Measurements from ENCODE around the gene CHKB.

CHKB gene

DNA sequence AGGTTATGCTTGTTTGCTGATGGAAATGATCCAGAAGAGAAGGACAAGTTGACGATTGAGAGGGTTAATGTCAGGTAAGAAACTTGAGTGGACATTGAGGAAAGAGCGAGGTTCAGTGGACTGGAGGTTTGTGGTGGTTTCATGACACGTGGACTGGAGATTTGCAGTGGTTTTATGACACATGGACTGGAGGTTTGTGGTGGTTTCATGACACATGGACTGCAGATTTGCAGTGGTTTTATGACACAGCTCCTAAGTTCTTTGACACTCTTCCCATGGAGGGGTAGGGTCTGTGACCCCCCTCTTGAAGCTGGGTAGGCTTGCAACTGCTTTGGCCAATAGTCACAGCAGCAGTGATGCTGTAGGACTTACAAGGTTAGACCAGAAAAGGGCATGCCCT lies 12.5 kb upstream of the CHKB start:
- DNase-seq = no peak

DNA sequence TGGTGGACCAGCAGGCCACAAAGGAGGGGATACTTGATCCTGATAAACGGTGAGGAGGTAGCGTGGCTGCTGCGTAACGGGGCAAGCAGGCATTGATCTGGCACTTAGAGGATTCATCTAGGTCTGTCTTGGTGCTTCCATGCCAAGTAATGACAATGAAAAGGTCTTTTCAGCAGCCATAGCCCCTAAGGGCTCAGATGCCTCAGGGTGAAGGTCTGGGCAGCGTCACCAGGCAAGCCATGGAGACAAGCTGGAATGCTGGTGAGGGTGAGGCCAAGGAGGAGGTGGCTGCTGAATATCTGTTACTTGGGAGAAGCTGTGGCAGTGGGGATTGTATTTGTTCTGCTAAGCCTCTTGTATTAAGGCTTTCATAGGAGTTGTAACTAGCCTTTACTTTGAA lies 4.8 kb upstream of the CHKB start:
- no peak for DNase-seq

DNA sequence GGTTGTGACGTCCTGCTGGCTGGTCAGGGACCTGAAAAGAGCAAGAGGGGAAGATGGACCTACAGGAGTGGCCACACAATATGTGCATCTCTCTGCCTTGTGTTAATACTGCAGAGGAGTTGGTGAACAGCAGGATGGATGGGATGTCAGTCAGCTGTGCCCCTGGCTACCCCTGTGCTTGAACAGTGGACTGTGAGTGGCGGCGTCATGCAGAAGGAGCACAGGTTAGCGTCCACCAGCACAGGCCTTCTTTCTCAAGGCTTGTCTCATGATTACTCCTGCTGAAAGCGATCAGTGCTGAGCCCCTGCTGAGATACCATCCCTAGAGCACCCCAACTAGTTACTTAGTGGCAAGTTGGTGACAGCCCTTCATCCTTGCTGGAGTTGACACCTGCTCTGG lies 3.8 kb upstream of the CHKB start:
- DNase-seq = no peak

DNA sequence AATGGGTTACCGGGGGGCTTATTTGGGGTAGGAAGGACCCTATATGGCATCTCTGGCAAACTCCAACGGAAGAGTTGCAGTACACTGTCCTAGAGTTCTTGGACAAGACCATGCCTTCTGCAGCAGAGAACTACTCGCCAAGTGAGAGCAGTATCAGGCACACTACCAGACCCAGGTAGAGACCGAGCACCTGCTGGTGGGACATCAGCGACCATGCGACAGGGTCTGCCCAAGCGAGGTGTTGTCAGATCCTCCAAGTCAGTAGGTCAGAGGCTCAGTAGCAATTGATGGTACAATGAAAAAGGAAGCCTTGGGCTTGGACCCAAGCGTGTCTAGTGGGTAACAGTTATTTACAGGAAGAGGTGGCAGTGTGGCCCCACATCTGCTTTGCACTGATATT lies 3.1 kb upstream of the CHKB start:
- no peak for DNase-seq

DNA sequence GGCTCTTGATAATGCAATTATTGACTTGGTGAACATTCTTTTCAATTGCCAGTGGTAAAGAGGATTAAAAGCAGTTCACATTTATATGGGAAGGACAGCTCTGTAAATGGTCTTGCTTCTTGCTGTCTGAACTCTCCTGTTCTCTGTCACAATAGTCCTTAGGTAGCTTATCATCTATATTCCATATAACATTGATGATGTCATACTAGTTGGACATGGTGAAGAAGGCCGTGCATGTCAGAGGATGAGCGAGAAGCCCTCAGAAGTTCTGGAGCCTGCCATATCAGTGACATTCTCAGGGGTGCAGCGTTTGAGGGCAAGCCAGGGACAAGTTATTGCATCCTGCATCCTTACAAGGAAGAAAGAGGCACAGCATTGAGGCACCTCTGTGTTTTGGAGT lies 2.6 kb upstream of the CHKB start:
- no peak for DNase-seq

DNA sequence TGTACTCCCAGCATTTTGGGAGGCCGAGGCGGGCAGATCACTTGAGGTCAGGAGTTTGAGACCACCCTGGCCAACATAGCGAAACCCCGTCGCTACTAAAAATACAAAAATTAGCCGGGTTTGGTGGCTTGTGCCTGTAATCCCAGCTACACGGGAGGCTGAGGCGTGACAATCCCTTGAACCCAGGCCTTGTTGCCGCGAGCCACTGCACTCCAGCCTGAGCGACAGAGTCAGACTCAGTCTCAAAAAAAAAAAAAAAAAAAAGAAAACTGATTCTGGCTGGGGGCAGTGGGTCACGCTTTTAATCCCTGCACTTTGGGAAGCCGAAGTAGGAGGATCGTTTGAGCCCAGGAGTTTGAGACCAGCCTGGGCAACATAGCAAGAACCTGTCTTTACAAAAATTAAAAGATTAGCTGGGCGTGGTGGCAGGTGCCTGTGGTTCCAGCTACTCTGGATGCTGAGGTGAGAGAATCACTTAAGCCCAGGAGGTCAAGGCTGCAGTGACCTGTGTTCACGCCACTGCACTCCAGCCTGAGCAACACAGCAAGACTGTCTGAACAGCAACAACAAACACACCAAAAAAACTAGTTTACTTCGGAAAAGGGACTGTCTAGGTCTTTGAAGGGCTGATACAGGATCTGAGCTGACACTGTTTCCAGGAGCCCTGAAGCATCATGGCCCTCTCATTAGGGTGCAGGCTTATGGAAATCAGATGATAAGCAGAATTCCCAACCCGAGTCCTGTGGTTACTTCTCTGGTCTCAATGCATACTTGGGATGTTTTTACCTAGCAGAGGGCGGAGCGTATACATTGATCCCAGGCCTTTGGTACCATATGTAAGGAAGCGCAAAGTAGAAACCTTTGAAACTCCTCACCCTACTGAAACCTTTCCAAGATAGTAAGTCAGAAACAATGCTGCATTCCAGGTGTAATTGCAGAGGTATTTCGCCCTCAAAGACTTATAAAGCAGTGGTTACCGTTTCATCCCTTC lies 1.8 kb upstream of the CHKB start:
- no peak for DNase-seq

DNA sequence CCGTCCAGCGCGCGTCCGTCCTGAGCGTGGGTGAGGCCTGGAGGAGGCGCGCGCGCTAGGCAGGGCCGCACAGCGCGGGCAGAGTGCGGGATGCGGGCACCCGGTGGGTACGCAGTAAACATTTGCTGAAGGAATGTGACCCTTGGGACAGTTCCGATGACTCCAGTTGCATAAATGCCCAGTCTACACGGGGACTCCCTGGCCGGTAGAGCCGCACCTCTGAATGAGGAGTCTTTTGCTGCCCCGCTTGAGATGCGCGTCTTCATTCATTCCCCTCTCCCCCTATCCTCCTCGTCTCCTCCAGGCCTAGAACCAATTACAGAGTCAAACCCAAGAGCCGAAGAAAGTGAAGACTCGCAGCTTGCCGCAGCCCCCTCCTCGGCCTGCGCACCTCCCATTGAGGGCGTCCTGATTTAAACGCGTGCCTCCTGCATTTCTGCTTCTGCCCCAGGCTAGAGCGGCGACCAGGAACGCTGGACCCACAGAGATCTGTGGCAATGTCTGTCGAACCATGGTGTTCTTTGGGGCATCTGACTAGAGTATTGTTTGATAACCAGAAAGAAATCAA lies 729 bp upstream of the CHKB start:
- no peak for DNase-seq

DNA sequence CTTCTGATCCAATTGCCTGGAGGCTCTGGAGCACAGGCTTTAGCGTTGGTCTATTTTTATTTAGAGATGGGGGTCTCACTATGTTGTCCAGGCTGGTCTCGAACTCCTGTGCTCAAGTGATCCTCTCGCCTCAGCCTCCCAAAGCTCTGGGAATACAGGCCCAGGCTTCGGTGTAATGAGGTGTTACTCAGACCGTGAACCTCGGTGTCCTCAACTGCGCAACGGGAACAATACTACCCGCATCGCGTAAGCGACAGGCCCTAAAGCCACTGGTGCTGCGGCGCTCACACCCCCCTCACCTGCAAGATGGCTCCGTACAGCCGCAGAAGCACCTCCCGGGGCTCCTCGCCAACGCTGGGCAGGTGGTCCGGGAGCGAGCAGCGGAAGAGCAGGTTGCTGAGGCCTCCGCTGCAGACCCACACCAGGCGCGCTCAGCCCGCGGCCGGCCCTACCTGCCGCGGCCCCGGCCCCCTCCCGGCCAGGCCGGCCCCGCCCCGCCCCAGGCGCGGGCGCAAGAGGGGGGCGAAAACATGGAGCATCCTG lies 628 bp downstream of the CHKB start:
- peak in 1 of 2 donors; percentile 19 for DNase-seq

DNA sequence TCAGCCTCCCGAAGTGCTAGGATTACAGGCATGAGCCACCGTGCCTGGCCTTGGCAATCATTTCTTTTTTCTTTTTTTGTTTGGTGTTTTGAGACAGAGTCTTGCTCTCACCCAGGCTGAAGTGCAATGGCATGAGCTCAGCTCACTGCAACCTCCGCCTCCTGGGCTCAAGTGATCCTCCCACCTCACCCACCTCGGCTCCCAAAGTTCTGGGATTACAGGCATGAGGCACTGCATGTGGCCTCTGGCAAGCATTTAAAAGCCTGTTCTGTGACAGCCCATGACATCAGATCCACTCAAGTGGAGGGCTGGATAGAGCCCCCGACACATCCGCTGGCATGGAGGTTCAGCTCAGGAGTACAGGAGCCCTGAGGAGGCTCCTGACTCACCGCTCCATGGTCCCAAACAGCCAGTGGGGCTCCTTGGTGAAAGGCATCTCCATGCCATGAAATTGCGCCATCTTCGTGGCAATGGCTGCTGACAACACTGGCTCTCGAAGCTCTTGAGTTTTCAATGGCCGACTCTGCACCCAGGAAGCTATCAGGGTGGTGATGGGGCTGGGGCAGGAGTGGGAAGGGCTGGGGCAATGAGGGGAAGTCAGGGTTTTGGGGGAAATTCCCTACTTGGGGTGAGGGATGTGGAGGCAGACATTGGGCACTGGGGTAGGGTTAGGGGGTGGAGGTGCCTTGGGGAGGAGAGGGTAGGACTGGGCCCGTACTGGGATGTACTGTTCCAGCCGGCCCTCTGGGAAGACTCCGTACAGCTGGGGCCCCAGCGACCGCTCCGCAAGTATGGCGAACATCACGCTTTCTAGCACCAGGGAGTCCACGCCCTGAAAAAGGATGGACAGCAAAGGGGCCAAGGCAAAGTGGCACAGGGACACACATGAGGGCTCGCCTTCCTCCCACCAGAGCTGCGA lies 1.4 kb downstream of the CHKB start:
- peak in 1 of 2 donors; percentile 30 for DNase-seq

DNA sequence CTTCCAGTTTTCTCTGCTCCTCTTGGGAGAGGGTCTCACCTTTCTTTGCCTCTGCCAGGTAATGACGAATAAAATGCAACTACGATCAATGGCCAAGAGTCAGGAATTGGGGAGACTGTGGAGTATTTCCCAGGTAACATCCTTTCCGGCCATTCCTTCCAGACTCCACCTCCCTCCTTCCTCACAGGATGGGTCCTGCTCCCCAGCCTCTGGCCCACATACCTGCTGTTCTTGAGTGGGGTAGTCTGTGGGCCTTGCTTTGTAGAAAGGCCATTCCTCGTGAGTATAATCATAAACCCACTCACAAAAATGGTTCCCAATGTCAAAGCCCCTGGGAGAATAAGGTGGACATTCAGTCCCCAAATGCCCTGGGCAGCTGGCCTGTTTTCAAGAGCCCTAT lies 2.9 kb downstream of the CHKB start:
- DNase-seq = no peak

DNA sequence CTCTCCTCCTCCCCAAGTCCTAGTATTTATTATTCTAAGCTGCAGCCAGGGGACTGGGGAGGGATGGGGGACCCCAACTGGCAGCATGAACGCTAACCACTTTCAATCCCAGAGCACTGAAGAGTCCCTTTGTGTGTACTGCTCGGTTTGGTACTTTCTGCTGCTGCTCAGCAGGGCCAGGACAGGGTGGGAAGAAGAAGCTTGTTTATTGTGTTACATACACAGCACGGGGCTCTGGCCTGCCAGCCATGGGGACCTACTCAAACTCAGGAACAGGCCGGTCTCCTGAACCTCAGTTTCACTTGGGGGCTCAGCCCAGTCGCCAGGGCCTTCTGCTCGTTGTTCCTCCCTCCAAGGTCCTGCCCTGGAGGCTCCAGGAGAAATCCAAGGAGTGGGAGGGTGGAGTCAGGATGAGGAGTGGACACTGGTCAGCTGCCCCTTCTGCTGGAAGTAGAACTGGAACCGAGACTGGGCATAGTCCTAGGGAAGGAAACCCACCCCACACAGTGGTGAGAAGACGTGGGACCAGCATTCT lies 3.8 kb downstream of the CHKB start:
- DNase-seq = no peak

DNA sequence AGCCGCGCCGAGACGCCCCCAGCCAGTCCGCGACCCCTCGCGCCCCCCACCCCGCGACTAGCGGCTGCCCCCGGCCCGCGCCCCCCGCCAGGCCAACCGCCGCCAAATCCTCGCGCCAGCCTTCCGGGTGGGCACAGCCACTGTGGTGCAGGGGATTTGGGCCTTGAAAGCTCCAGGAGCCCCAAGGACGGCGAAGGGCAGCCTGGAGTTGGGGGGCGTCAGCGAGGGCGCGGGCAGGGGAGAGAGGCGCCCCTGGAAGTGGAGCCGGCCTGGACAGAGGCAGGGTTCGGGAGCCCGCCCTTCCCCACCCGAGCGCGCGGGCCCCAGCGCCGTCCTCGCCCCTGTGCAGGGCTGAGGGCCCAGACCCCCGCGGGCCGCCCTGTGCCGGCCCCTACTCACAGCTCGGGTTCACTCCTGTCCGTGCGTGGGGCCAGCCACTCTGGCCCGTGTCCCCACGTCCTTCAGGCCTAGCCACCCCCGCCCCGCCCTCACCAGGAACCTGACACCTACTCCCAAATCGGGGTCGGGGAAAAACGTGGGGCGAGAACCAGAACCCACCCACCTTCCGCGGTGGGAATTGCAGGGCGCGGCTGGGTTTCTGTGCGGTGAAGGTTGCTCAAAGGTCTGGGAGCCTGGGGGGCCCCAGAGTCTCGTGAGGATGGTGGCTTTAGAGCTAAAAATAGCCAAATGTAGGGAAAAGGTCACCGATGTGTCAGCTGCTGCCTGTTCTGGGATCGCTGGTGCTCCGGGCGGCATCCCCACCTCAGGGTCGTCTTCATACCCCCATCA lies 4.5 kb downstream of the CHKB start, which contains the start of gene CPT1B:
TSS of gene CPT1B (minus strand) at position 441 of the 789 bp plus-strand sequence. CDS start 512 bp downstream, outside the sequence.
- peak in 1 of 2 donors; percentile 15 for DNase-seq

DNA sequence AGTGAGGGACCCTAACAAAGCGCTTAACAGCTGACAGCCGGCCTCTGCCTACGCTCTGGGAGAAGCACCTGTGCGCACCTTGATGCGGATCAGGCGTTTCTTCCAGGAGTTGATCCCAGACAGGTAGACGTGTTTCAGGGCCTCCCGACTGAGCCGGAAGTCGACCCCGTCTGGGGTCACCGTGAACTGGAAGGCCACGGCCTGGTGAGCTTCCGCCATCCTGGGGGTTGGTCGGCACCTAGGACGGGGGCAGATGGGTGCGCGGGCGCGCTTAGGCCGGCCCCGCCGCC lies 5.0 kb downstream of the CHKB start:
- DNase-seq = no peak

DNA sequence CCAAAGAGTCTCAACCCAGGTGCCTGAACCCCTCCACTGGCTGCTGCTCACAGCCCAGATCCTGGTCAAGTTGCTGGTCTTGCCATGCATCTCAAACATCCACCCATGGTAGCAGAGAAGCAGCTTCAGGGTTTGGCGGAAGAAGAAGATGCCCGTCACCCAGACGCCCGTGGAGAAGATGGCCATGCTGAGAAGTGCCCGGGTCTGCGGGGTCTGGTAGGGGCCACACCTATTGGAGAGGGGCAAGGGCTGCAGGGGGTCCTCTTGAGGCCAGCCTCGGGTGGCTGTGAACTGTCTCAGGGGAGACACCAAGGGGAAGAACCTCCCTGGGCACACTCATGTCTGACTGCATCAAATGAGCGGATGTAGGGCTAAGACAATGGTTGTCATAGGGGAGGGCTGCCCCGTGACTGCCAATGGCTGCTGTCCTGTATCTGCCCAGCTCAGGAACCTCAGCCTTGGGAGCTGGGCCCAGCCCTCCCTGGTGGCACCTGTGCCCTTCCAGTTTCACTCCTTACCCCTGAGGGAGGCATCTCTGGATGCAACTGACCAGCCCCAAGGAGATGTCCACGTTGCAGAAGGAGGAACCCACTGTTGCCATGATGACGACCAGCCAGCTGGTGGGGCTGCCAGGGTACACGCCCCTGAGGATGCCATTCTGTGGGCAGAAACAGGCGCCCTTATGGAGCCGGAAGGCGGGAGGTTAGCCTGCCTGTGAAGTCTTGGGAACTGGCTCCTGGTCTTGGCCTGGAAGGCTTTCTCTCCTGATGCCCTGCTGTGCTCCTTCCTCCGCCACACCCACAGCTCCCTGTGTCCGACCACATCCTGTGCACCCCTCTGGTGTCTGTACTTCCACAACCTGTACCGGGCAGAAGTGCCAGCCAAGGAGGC lies 5.6 kb downstream of the CHKB start:
- peak in 1 of 2 donors; percentile 9 for DNase-seq

DNA sequence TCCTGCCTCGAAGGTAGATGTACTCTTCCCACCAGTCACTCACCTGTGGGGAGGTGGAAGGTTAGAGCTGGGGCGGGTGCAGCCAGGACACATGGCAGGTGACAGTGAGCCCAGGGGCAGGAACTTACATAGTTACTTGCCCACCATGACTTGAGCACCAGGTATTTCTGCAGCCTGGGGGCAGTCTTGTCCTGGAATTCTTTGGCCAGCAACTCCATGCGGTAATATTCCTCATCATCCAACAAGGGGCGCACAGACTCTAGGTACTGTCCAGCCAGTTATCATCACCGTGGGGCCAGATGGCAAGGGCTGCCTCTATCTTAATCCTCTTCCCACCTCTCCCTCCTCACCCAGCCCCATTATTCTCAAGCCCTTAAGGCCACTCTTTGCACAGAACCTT lies 6.6 kb downstream of the CHKB start:
- peak in 1 of 2 donors; percentile 27 for DNase-seq

DNA sequence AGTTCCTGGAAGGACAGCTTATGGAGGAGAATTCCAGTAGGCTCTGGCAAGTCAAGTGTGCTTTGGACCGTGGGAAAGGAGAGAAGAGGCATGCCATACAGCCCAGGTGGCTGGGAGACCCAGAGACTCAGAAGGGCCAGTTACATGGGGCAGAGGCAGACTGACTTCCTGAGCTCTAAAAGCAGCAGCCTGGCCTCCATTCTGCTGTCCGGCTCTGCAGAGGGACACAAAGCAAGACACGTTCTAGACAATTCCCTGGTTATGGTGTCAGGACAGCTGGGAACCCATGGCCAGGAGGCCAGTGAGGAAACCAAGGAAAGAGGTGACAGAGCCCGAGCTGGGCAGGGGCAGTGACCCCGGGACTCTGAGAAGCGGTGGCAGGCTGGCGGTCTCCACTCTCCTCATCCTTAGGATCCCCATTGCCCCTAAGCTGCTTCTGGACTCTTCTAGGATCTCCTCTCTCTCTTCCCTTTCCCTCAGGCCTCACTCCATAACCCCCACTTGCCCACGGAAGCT lies 7.2 kb downstream of the CHKB start:
- no peak for DNase-seq

DNA sequence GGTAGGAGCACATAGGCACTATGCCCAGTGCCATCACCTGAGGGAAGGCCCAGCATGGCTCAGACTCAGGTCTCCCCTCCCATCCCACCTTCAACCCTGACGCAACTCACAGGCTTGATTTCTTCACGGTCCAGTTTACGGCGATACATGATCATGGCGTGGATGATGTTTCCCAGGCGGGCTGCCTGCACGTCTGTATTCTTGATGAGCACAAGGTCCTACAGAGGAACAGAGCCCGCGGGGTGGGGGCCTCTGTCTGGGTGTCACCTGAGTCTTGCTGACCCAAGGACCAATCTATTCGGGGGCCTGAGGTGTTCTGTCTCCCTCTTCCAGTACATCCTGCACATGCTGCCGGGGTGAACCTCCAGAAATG lies 8.3 kb downstream of the CHKB start:
- DNase-seq = no peak

DNA sequence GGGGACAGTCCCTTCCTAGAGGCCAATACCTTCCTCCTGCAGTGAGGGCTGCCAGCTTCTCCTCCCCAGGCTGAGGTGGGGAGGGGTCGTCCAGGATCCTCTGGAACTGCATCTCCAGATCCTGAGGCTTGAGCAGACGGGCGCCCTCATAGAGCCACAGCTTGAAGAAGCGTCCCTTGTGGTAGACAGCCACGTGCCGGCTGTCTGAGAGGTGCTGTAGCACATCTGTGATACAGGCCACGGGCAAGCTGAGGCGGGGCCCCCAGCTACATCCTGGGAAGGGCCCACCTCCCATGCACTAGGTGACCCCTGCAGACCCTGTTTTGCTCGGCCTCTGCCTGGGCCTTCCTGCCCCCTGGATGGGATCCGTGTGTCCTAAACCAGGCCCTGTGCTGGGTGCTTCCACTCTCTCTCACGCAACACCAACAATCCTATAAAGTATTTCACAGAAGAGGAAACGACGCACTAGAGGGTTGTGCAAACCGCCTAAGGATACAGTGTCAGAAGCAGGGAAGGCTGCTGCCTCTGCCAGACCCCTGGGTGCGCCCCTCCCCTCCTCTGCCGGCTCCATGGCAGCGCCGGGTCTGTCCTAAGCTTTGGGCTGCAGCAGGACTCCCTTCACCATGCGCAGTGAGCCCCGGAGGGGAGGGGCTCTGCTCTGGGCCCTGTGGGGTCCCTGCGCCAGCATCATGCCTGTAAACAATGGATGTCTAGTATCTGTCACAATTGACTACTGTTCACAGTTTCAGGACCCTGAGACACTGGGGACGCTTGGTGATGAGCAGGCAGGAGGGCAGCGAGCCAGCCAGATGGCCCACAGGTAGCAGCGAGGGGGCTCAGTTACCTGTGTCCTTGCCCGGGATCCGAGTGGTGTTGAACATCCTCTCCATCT lies 8.9 kb downstream of the CHKB start:
- DNase-seq = no peak

DNA sequence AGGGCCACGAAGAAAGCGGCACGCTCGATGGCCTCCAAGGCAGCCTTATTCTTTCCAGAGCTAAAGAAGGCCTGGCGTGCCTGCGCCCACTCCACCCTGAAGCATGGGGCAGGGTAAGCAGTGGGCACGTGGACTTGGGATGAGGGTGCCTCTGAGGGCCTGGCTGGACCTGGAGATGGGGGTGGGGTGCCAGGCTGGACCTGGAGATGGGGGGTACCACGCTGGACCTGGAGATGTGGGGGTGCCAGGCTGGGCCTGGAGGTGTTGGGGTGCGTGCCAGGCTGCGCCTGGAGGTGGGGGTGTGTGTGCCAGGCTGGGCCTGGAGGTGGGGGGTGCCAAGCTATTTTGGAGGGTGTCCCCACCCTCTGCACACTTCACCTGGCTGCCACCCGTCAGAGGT lies 9.7 kb downstream of the CHKB start:
- DNase-seq = no peak
